GM19099 (cell line): ENCODE data around the gene TBATA.

Experiments
- POLR2A ChIP-seq: IDR thresholded peaks from 3 replicates; pipeline ENCODE4 v1.6.1; 2011; ENCODE audit warnings: low read depth; ENCODE audit not compliant: insufficient read length; ENCODE audit errors: extremely low read depth

Gene TBATA

DNA sequence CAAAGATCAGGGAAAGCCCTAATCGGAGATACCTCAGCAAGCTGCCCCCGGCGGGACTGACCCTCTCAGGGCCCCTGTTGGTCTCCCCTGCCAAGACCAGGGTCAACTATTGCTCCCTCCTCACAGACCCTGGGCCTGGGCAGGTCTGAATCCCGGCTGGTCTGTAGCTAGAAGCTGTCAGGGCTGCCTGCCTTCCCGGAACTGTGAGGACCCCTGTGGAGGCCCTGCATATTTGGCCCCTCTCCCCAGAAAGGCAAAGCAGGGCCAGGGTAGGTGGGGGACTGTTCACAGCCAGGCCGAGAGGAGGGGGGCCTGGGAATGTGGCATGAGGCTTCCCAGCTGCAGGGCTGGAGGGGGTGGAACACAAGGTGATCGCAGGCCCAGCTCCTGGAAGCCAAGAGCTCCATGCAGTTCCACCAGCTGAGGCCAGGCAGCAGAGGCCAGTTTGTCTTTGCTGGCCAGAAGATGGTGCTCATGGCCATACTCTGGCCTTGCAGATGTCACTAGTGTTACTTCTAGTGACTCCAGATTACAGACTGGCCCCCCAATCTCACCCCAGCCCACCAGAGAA is 24.1 kb downstream of the TBATA start:
- TF ChIP-seq POLR2A, result no peak

GRCh38 chr10:70760271-70760787 is 24.8 kb downstream of the TBATA start:
- TF ChIP-seq POLR2A, result no peak

GRCh38 chr10:70759781-70760180 is 25.4 kb downstream of the TBATA start:
- no peak for TF ChIP-seq POLR2A

GRCh38 chr10:70758757-70759514 is 26.2 kb downstream of the TBATA start:
- no peak for TF ChIP-seq POLR2A

DNA sequence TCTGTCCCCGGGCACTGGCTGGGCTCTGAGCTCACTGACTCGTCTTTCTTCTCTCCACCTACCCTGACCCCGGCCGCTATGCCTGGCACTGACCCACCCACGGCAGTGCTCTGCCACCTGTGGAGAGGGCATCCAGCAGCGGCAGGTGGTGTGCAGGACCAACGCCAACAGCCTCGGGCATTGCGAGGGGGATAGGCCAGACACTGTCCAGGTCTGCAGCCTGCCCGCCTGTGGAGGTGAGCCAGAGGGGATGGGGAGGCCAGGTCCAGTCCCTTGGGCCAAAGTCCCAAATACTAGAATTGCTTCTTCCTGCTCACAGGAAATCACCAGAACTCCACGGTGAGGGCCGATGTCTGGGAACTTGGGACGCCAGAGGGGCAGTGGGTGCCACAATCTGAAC is 27.3 kb downstream of the TBATA start:
- no peak for TF ChIP-seq POLR2A

DNA sequence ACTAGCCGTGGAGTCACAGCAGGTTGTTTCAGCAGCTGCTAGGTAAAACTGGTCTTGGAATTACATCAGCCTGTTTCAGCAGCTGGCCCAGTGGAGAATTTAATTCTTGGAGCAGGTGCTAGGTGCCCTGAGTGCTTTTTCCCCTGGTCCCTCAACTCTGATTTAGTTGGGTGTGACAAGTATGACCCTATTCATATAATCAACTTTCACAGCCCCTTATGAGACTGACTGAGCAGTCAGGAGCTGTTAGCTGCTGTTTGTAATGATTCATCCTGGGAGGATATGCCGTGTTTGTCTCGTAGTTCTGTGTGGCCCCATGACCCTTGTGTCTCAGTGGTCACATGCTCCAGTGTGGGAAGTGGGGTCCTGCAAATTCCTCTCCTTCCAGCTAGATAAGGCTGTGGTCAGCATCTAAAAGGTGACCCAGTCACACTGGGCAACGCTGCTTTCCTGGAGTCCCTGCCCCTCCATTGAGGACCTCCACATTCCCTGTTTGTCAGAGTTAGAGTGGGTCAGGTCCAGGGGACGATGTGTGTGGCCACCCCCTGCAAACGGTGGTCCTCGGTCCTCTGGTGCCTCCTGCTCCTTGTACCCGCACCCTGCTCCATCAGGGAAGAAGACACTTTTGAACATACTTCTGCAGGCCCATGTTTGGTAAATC is 28.3 kb downstream of the TBATA start:
- no peak for TF ChIP-seq POLR2A

- no peak for TF ChIP-seq POLR2A
Observed at GRCh38 chr10:70753841-70754621, 31.1 kb downstream of the TBATA start.

DNA sequence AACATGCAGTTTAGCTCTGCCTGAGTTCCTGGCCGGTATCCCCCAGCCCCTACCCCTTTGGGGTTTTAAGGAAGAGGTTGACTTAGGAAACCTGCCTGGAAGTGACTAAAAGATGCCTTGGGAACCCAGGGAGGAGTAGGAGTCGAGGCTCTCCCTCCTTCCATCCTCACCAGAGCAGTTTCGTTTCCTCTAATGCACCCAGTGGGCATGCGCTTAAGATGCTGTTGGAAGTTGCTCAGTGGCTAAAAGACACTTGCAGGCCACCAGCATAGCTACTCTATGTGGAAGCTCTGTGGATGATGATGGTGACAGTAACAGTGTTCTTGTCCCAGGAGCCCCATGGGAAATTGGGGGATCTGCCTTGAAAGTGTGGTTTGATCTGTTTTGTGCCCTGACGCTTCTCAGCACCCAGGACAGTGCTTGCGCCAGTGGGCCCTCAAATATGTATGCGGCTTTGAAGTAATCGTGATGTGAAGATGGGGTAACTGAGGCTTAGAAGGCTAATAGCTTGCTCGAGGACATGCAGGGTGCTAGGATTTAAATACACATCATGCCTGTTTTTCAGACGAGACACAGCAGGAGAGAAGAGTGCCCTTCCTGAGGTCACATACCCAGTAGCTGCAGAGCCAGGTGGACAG is 32.0 kb downstream of the TBATA start:
- no peak for TF ChIP-seq POLR2A

DNA sequence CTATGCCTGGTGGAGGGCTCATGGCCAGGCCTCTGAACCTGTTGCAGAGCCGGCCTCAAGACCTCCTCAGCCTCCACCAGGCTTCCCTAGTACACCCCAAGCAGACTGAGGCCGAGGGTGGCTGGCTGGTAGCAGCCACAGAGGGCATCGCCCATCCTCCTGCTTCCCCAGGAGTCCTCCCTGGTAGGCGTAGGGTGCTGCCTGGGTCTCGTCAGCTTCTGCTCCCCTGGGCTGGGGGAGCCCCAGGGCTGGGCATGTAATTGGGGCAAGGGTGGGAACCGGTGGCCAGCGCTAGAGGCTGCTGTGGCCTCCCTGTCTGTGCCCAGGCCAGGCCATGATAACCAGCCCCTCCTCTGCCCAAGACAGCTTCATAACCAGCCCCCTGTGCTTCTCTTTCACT is 32.6 kb downstream of the TBATA start:
- no peak for TF ChIP-seq POLR2A

GRCh38 chr10:70751991-70752390 is 33.2 kb downstream of the TBATA start:
- no peak for TF ChIP-seq POLR2A

DNA sequence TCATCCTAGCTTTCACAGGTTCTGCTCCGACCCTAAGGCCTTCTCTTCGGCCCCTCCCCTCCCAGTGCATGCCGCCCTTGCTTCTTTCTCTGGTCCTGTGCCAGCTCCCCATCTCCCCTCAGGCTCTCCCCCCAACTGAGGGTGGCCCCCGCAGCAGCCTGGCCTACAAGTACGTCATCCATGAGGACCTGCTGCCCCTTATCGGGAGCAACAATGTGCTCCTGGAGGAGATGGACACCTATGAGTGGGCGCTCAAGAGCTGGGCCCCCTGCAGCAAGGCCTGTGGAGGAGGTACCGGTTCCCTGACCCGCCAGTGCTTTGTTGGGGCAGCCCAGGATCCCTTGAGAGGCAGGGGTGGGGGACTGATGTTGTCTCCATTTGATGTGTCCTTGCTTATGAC is 33.8 kb downstream of the TBATA start:
- TF ChIP-seq POLR2A, result no peak

DNA sequence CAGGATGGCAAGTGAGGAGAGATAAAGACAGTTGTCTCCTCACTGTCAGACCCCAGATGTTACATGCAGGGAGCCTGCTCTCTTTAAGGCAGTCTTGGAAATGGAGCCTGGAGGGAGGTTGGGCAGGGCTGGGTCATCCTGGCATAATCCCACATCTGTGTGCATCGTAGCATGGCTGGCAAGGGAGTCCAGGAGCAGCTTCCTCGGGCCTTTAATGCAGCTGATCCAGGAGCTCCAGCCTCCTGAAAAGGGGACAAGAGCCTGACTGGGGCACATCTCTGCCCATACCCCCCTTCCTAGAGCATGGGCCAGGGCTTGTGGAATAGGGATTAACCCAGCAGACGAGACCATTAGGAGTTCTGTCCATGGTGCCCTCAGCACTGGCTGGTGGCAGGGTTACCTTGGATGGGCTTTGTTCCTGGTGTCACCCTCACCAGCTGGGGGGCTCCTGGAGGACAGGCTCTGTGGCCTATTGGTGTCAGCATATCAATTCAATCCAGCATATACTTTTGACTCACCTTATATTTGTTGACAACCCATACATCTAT is 34.9 kb downstream of the TBATA start:
- no peak for TF ChIP-seq POLR2A

GRCh38 chr10:70749756-70750155 is 35.4 kb downstream of the TBATA start:
- TF ChIP-seq POLR2A, result no peak

DNA sequence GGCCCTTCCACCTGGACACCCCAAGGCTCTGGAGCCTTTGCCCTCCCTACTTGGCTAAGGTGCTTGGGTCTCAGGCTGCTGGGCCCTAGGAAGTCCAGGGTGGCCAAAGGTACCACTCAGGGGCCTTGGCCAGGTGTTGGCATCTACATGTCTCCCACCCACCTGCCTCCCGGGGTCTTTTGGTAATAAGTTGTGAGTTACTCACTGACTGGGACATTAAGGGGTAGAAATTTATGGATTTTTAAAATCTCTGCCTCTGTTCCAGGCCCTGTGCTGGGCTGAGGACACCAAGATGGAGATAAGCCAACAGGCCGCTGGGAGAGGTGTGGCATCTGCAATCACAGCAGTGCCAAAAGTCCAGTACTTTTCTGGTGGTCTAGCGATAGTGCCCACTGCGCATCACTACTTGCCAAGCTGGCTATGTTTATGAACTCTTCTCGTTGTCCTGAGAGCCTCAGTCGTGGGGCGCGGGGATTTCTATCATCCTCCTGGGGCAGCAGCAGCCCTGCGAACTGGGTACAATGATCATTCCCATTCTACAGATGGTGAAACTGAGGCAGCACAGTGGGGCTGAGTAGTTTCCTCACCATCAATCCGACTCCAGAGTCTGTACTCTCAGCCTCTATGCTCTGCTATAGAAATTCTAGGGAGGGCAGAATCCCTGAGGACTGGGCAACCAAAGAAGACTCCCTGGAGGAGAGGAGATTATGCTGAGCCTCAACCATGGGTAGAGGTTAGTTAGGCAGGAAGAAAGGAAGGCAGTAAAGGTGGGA is 36.2 kb downstream of the TBATA start:
- TF ChIP-seq POLR2A, result no peak

- TF ChIP-seq POLR2A, result no peak
Observed at GRCh38 chr10:70748305-70748704, 36.9 kb downstream of the TBATA start.
